ENCODE results near the gene KRT79.

The KRT79 gene

DNA sequence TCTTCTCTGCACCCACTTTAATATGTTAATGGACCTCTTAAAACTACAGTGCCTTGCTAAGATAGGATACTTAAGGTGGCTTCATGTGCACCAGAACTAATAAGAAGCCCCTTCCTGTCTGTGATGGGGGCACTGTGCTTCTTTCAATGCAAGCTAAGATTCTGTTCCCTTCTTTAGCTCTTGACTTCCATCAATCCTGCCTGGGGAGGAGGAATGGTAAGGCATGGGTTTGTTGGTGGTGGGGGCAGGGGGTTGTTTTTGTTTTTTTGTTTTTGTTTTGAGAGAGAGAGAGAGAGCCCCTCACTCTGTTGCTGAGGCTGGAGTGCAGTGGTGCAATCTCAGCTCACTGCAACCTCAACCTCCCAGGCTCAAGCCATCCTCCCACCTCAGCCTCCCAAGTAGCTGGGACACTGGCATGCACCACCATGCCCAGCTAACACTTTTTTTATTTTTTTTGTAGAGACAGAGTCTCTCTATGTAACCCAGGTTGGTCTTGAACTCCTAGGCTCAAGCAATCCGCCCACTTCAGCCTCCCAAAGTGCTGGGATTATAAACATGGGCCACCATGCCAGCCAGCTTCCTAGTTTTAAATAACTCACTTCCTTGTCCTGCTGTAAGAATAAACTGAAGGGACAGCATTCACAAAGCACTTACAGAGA lies 33.7 kb downstream of the KRT79 start:
- TF ChIP-seq, protein P1, sequence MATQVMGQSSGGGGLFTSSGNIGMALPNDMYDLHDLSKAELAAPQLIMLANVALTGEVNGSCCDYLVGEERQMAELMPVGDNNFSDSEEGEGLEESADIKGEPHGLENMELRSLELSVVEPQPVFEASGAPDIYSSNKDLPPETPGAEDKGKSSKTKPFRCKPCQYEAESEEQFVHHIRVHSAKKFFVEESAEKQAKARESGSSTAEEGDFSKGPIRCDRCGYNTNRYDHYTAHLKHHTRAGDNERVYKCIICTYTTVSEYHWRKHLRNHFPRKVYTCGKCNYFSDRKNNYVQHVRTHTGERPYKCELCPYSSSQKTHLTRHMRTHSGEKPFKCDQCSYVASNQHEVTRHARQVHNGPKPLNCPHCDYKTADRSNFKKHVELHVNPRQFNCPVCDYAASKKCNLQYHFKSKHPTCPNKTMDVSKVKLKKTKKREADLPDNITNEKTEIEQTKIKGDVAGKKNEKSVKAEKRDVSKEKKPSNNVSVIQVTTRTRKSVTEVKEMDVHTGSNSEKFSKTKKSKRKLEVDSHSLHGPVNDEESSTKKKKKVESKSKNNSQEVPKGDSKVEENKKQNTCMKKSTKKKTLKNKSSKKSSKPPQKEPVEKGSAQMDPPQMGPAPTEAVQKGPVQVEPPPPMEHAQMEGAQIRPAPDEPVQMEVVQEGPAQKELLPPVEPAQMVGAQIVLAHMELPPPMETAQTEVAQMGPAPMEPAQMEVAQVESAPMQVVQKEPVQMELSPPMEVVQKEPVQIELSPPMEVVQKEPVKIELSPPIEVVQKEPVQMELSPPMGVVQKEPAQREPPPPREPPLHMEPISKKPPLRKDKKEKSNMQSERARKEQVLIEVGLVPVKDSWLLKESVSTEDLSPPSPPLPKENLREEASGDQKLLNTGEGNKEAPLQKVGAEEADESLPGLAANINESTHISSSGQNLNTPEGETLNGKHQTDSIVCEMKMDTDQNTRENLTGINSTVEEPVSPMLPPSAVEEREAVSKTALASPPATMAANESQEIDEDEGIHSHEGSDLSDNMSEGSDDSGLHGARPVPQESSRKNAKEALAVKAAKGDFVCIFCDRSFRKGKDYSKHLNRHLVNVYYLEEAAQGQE (IDR thresholded peaks at IDR 0.05; ENCODE audit: insufficient read depth in 1 of 2, low read depth in 2 of 2, low read length in 2 of 2), result no peak
- no peak for TF ChIP-seq SIN3A (IDR thresholded peaks at IDR 0.05; ENCODE audit: borderline replicate concordance, insufficient read depth, low read length)
- TF ChIP-seq FOXP2 (optimal IDR thresholded peaks at IDR 0.05; ENCODE audit: borderline replicate concordance, extremely low read depth, extremely low read length, insufficient read depth), result no peak
- no peak for TF ChIP-seq POLR2AphosphoS5 (IDR thresholded peaks at IDR 0.05; ENCODE audit: low read depth, low read length)
- no peak for TF ChIP-seq TAF1 (IDR thresholded peaks at IDR 0.05; ENCODE audit: borderline replicate concordance, insufficient read depth, low read length)

DNA sequence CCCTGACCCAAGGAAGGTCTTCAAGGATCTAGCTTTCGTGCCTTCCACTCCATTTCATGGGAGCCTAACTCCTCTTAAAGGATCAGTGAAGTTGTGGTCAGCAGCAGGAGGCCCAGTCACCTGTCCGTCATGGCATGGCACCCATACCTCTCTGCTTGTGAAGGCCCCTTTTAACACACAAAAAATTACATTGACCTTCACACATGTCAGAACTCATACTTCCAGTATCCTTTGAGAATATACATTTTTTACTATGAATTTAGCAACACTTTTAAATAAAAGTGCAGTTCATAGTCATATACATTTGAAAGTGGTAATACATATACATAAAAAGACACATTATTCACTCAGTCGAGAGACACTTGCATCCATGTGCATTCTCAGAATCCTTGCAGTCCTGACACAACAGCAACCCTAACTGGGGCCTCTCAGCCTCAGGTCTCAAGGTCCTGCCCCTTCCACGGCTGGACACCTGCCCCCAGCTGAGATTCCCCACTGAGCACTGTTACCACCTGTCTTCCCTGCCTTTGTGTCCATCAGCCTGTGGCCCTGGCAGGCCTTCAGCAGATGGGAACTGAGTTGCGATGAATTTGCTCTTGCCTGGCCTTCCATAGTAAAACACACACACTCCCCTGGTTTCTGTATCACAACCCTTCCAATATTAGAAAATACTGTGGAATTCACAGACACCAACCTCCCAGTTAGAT lies 34.5 kb downstream of the KRT79 start:
- TF ChIP-seq FOXP2 (optimal IDR thresholded peaks at IDR 0.05; ENCODE audit: borderline replicate concordance, extremely low read depth, extremely low read length, insufficient read depth), result no peak
- TF ChIP-seq TAF1 (IDR thresholded peaks at IDR 0.05; ENCODE audit: borderline replicate concordance, insufficient read depth, low read length), result no peak
- TF ChIP-seq SIN3A (IDR thresholded peaks at IDR 0.05; ENCODE audit: borderline replicate concordance, insufficient read depth, low read length), result no peak
- TF ChIP-seq, protein P1 (IDR thresholded peaks at IDR 0.05; ENCODE audit: insufficient read depth in 1 of 2, low read depth in 2 of 2, low read length in 2 of 2), result no peak
- no peak for TF ChIP-seq POLR2AphosphoS5 (IDR thresholded peaks at IDR 0.05; ENCODE audit: low read depth, low read length)

DNA sequence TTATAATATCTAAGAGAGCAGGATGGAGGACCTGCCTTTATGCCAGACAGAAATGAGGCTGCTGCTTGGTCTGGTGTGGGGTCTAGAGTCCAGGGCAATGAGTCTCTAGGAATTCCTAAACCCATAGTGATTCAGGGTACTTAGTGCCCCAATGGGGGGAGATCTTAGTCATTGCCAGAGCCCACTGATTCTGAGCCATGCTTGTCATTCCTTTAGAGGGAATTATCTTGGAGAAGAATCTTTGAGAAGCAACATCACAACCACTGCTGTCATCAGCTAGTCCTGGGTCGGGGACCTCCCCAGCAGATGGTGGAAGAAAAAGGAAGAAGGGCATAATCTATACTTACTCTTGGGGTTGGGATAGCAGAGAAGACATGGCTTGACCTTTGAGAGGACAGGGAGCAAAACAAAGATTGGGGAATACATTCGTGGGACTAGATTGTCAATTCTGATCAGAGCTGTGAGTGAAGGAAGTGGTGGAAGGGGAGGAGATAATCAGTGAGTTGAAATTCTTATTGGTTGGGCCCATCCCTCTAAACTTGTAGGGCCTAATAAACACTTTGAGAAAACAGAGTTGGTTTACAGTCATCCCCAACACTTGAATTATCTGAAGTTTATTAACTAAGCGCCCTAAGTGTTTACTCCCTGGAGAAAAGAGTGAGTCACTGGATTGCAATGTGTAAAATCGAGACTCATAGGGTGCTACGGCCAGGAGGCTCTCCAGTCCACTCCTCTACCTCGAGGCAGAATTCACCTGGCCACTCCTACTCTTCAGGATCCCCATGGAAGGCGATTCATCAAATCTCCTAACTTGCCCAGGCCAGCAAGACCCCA lies 35.2 kb downstream of the KRT79 start:
- TF ChIP-seq FOXP2 (optimal IDR thresholded peaks at IDR 0.05; ENCODE audit: borderline replicate concordance, extremely low read depth, extremely low read length, insufficient read depth), result no peak
- no peak for TF ChIP-seq TAF1 (IDR thresholded peaks at IDR 0.05; ENCODE audit: borderline replicate concordance, insufficient read depth, low read length)
- TF ChIP-seq, protein P1 (IDR thresholded peaks at IDR 0.05; ENCODE audit: insufficient read depth in 1 of 2, low read depth in 2 of 2, low read length in 2 of 2), result no peak
- TF ChIP-seq SIN3A (IDR thresholded peaks at IDR 0.05; ENCODE audit: borderline replicate concordance, insufficient read depth, low read length), result no peak
- TF ChIP-seq POLR2AphosphoS5 (IDR thresholded peaks at IDR 0.05; ENCODE audit: low read depth, low read length), result no peak

DNA sequence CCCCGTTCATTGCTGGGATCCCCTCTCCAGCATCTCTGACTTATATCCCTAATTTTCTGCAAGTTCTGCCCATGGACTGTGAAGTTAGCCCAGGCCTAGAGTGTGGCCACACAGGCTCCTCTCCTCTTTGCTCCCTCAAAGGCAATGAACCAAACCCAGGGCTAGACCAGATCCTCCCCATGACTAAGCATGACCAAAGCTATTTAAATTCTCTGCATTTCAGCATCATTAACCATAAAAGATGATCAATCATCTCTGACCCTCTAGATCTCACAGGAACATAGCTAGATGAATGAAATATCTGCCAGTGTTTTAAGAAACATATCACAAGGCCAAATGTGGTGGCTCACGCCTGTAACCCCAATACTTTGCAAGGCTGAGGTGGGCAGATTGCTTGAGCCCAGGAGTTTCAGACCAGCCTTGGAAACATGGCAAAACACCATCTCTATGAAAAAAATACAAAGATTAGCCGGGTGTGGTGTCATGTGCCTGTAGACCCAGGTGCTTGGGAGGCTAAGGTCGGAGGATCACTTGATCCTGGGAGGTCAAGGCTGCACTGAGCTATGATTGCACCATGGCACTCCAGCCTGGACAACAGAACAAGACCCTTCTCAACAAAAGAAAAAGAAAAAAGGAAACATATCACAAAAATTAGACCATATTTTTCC lies 36.0 kb downstream of the KRT79 start:
- TF ChIP-seq, protein P1 (IDR thresholded peaks at IDR 0.05; ENCODE audit: insufficient read depth in 1 of 2, low read depth in 2 of 2, low read length in 2 of 2), result no peak
- no peak for TF ChIP-seq TAF1 (IDR thresholded peaks at IDR 0.05; ENCODE audit: borderline replicate concordance, insufficient read depth, low read length)
- TF ChIP-seq FOXP2 (optimal IDR thresholded peaks at IDR 0.05; ENCODE audit: borderline replicate concordance, extremely low read depth, extremely low read length, insufficient read depth), result no peak
- no peak for TF ChIP-seq SIN3A (IDR thresholded peaks at IDR 0.05; ENCODE audit: borderline replicate concordance, insufficient read depth, low read length)
- no peak for TF ChIP-seq POLR2AphosphoS5 (IDR thresholded peaks at IDR 0.05; ENCODE audit: low read depth, low read length)

Data from PFSK-1 (cell line).